Stimulated activated CD4-positive, alpha-beta T cell treated with anti-CD3 and anti-CD28 coated beads, Interleukin-4, amount 100 ng/mL, for 48 hours (primary cell): Measurements from ENCODE around the gene NTNG2.

Experiments
- DNase-seq, 2 donors: peaks; one replicate each; pipeline ENCODE4 v3.0.0-alpha.2; 2020; ENCODE audit warnings: low read depth in 2 of 2

The NTNG2 gene

GRCh38 chr9:132171702-132172101, 9.8 kb downstream of the NTNG2 start:
- DNase-seq: no peak

- no peak for DNase-seq
These were observed 10.3 kb downstream of the NTNG2 start for GRCh38 chr9:132172185-132172584.

- no peak for DNase-seq
These were observed 13.6 kb downstream of the NTNG2 start for GRCh38 chr9:132175431-132175830.

GRCh38 chr9:132176338-132176737, 14.5 kb downstream of the NTNG2 start:
- no peak for DNase-seq

DNA sequence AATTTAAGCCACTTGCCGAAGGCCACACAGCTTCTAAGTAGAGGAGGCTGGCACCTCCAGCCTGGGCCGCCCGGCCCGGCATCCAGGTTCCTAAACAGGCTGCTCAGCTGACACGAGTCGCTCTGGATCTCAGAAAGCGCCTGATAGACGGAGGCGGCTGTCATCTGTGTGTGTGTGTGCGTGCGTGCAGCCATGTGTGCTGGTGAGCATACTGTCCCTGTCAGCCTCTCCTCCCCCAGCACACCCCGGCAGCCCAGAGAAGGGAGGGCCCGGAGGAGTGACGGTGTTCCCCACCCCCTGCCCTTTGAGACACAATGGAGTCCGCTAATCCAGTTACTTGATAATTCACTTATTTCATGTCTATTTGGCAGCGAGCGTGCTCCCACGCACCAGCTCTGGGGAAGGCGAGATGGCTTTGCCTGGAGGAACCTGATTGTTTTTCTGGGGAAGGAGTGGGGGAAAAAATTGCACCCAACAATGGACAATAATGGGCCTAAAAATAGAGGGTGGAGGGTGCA, 20.0 kb downstream of the NTNG2 start:
- DNase-seq: no peak

DNA sequence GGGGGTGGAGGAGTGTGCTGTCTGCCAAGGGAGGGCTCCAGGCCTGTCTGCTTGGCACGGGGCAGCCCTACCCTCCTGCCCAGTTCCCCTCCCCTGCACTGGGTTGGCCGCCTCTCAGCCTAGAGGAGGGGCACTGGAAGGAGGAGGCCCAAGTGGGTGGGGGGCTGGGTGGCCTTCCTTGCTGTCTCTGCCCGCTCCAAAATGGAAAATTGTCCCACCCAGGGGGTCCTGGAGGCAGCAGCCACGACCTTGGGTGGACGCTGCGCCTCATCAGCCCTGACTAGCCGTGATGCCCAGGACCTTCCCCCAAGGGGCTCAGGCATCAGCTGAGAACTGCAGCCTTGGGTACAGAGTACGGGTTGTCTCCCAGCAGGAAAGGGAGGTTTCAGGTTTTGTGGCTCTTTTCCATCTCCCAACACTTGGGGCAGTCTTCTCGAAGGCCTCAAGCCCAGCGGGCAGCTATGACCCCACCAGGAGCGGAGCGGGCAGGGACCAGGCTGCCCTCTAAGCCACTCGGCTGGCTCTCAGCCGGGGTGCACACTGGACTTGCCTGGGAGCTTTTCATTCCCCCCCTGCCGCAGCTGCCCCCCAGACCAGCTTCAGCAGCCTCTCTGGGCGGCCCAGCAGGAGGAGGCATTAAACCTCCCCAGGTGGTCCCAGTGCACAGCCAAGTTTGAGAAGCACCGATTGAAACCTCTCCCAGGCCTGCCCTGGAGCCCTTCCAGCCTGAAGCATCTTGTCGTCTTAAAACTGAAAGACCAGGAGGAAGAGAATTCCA, 20.6 kb downstream of the NTNG2 start:
- DNase-seq: no peak

- DNase-seq: no peak
These were observed 21.3 kb downstream of the NTNG2 start for GRCh38 chr9:132183134-132183533.

GRCh38 chr9:132183715-132184114, 21.9 kb downstream of the NTNG2 start:
- DNase-seq: no peak

DNA sequence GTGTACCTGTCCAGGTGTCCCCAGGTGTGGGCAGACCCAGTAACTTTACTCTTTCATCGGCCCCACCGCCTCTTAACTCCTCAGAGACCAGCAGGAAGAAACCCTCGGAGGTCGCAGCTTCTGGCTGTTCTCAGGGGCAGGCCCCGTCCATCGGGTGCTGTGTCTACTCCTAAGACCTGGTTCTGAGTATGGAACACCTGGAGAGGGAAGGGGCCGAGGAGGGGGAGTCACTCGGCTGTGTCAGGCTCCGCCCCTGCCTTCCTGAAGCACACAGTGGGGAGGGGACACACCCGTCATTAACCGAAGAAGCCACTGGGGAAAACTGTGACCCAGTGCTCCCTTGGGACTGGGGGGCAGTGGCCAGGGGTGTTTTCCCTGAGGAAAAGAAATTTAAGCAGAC, 22.3 kb downstream of the NTNG2 start:
- no peak for DNase-seq

DNA sequence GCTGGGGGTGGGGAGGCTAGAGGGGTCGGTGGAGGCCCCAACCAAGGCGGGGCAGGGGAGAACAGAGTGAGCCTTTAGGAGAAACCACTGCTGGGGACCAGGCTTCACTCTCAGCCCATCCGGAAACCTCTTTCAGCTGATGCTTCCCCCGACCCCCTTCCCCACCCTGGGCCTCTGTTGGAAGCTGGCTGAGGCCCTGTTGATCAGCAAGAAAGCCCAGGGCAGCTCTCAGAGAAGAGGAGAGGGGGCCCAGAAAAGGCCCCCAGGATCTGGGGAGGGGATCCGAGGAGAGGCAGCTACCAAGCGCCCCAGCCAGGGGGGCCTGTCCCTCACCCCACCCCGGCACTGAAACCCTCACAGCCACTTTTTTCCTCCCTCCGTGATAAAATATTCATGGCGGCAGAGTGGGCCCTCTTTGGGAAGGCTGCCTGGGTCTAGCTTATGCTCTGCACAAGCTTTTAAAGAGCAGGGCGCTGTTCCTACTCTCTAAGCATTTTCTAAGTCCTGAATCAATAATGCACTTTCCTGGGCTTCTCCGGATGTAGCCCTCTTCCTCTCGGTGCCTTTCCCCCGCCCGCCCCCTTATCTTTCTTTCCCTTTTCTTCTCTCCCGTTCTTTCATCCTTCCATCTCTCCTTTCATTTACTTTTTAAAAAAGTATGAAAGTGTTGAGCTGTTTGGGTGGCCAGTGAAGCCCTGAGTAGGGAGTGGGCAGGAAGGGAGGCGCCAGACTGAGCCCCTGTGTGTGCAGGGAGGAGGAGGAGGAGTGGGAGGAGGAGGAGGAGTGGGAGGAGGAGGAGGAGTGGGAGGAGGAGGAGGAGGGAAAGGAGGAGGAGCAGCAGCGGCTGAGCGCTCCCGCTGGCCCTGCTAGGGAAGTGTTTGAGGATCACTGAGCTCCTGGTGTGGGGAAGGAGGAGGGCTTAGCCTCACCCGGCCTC, 23.5 kb downstream of the NTNG2 start:
- DNase-seq: no peak

DNA sequence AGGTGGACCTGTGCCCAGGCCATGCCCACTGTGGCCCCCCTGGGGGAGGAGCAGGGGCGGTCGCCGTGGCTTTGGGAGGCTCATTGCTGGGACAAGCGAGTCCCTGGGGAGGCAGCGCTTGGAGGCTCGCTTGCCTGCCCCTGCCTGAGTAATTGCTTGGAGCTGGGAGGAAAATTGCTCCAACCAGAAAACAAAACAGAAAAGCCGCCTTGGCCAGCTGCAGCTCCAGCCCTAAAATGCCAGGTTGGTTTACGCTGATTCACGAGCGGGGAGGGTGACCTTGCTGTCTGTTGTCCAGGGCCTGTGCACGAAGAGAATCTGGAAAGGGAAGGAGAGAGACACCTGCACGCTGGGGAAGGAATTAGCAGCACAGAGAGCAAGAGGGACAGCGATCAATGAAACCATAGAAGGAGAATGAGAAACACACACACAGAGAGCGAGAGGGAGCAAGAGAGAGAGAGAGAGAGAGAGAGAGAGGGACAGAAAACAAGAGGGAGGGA, 25.3 kb downstream of the NTNG2 start:
- no peak for DNase-seq

DNA sequence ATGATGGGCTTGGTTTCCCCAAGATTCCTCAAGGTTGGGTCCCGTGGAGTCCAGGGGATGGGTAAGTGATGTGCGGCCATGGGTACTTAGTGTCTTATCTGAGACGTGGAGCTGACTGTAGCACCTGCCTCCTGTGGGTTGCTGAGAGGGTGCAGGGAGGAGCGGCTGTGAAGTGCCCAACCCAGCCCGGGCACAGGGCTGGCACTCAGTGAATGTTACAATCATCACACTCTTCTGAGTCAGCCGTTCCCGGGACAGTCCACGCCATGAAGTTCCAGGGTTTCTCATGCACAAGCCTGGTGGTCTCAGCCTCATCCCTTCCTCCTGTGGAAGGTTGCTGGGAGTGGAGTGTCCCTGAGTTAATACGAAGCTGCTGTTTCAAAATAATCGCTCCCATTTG, 29.1 kb downstream of the NTNG2 start:
- DNase-seq: no peak

- DNase-seq: no peak
These were observed 30.9 kb downstream of the NTNG2 start for GRCh38 chr9:132192728-132193127.

GRCh38 chr9:132193227-132194124, 31.6 kb downstream of the NTNG2 start:
- no peak for DNase-seq

DNA sequence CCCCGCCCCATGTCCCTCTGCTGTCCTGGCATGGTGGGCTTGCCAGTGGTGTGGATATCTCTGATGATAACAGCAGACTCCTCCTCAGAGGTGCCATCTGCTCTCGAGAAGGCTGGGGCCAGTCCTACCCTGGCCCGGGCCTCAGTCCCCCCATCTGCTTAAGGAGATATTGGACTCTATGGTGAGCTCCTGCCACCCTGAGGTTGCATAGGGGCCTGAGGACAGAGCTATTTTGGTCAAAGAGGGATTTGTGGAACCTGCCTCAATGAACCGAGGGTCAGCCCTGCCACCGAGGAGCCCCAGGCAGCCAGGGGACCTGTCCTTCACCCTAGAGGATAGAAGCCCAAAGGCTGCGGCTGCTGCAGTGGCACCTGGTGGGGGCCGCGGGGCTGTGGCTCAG, 32.6 kb downstream of the NTNG2 start:
- DNase-seq: no peak

GRCh38 chr9:132197315-132197714, 35.5 kb downstream of the NTNG2 start:
- no peak for DNase-seq

- no peak for DNase-seq
These were observed 36.1 kb downstream of the NTNG2 start for GRCh38 chr9:132197856-132198550.

- no peak for DNase-seq
These were observed 37.2 kb downstream of the NTNG2 start for GRCh38 chr9:132199056-132199455.

DNA sequence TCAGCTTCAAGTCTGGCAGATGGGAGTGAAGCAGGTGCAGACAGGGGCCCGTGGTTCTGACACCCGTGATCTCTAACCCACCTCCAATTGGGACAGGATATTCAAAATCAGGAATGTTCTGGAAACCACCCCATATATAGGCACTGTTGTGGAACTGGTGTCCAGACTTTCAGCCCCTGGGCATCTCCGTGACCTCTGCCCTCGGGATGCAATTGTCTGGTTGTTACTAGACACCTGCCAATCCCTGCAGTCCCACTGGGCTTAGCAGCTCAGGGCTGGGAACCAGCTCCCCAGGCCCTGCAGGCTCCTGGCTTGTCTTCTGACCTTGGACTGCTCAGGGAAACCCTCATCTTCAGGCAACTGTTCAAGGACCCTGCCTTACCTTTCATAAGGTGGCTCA, 38.8 kb downstream of the NTNG2 start:
- no peak for DNase-seq

GRCh38 chr9:132201139-132201538, 39.3 kb downstream of the NTNG2 start:
- no peak for DNase-seq
